Left colon (tissue), 2 donors: ENCODE data around the gene HSDL2. TPM values are rescaled to one million over a fixed set of nuclear protein-coding genes. Genes with fewer than 3 reads are reported as not detected.
"Not testable (repeated sequence)": the region's sequence is repeated elsewhere in the genome, so short reads cannot be mapped to it uniquely, and the experiment has no call there.

ENCODE experiments used
- ATAC-seq: fragments of 200-7000 bp; cut with Tn5 transposase; one replicate; pipeline ENCODE4 v1.9.1; 2020; ENCODE audit warnings: mild to moderate bottlenecking, moderate library complexity
- DNase-seq, 2 donors: peaks; one replicate each; pipeline ENCODE4 v3.0.0-alpha.2; 2020
- intact Hi-C, 2 donors: fragments of 100-400 bp; cut with DNase I in 1 of 2; cut with micrococcal nuclease in 1 of 2; formaldehyde crosslinking; loops; one replicate each; pipeline versions ENCODE4 v1.11.2 to v1.14.0; 2022; cut with DNase I, micrococcal nuclease
- total RNA-seq, 2 donors: library from RNA; stranded (reverse); fragmentation: NEBNext Ultra II Directional; extraction: Animal tissue kit (Norgen Biotek cat#: 25700); gene quantifications; one replicate each; pipeline ENCODE4 v1.2.1, GENCODE V29; 2021
- donor health status: DM: no; HTN: no; CAD: no.
- donor health status: DM: yes; HTN: yes; CAD: no.

Gene HSDL2
- total RNA-seq, 2 donors from 2014 or later = 41.1 to 54.4 TPM

DNA sequence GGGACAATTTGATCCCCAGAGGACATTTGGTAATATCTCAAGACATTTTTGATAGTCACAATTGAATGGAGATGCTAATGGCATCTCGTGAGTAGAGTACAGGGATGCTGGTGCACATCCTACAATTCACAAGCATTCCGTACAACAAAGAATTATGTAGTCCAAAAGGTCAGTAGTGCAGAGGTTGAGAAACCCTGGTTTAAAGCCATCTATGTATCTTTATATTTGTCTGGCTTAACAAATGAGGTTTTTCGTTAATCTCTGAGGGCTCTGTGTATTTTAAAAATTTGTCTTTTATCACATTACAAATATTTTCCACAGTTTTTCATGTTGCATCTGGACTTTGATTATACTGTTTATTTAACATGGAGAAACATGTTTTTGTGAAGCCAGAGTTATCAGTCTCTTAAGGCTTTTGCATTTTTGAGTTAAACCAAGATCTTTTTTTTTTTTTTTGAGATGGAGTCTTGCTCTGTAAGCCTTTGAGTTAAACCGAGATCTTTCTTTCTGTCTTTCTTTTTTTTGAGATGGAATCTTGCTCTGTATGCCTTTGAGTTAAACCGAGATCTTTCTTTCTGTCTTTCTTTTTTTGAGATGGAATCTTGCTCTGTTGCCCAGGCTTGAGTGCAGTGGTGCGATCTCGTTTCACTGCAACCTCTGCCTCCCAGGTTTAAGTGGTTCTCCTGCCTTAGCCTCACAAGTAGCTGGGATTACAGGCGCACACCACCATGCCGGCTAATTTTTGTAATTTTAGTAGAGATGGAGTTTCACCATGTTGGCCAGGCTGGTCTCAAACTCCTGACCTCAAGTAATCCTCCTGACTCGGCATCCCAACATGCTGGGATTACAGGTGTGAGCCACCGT, 2.8 kb downstream of the HSDL2 start:
- intact Hi-C loops = loop anchor here in 1 of 2 donors (5.0 kb wide), 1 partner anchor 50 kb away; the partner anchor contains the start of gene PTBP3
- no peak for ATAC-seq
- DNase-seq = no peak

DNA sequence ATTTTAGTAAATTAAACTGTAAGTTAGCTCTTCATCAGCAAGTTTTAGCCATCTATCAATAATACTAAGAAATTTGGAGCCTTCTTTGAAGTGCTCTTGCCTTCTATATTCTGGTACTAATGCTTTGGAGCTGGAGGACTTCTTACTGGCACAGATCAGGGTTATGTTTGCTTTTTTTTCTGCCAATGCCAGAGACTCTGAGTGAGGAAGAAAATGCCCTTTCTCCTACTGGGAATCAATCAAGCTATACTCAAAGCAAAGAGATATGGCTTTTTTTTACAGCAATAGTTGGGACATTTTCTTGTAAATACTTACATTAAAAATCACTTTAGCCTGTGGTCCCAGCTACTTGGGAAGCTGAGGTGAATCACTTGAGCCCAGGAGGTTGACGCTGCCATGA, 4.3 kb downstream of the HSDL2 start:
- intact Hi-C loops = loop anchor here in 1 of 2 donors (5.0 kb wide), 1 partner anchor 52 kb away; the partner anchor contains the start of gene PTBP3
- ATAC-seq (no peak), DNase-seq (no peak)

DNA sequence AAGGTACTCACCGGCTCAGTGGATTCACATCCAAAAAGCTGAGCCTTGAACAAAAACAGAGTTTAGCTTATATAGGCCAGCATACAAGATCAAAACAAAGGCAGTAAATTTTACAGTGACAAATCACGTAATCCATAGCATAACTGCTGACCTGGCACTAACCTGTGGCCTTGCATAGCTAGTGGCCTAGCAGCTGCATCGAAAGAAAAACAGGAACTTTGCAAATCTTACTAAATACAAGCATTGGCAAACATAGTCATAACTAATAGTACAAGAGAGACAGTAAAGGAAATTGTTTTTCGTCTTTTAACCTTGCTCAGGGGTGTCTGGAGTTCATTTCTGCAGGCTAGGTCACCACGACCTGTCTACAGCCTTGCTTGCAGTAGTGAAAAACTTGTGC, 4.8 kb downstream of the HSDL2 start:
- DNase-seq (no peak), ATAC-seq (no peak)
- intact Hi-C loops = loop anchor here in 1 of 2 donors (5.0 kb wide), 1 partner anchor 52 kb away; the partner anchor contains the start of gene PTBP3

DNA sequence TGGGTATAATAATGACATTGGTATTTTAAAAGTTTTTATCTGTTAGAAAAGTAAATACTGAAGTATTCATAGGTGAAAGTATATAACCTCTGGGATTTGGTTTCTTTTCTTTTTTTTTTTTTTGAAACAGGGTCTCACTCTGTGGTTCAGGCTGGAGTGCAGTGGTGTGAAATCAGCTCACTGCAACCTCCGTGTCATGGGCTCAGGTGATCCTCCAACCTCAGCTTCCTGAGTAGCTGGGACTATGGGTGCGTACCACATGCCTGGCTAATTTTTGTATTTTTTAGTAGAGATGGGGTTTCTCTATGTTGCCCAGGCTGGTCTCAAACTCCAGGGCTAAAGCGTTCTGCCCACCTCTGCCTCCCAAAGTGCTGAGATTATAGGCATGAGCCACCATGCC, 7.2 kb downstream of the HSDL2 start:
- ATAC-seq (no peak), DNase-seq (no peak)
- intact Hi-C loops = no loop called here

DNA sequence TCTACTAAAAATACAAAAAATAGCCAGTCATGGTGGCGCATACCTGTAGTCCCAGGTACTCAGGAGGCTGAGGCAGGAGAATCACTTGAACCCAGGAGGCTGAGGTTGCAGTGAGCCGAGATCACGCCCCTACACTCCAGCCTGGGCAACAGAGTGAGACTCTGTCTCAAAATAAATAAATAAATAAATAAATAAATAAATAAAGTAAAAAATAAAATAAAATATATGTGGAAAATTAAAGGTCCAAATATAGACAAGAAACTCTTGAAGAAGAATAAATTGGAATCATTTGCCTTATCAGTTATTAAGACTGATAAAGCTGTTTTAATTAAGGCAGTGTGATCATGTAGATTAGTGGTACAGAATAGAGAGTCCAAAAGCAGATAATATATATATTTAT, 10.0 kb downstream of the HSDL2 start:
- intact Hi-C loops = not testable (repeated sequence)

DNA sequence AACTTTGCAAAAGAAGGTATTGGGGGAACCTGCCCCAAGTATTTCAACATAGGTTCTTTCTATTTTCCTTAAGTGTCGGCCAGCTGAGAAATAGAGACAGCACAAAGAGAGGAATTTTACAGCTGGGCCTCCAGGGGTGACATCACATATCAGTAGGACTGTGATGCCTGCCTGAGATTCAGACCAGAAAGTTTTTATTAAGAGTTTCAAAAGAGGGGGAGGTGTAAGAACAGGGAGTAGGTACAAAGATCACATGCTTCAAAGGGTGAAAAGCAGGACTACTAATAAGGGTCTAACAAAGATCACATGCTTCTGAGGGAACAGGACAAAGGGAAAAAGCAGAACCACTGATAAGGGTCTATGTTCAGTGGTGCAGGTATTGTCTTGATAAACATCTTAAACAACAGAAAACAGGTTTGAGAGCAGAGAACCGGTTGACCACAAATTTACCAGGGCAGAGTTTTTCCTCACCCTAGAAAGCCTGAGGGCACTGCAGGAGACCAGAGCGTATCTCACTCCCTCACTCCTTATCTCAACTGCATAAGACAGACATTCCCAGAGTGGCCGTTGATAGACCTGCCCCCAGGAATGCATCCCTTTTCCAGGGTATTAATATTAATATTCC, 12.1 kb downstream of the HSDL2 start:
- intact Hi-C loops, DNase-seq, ATAC-seq: not testable (repeated sequence)

More for the DNA sequence above, 10.0 kb downstream of the HSDL2 start:
- ATAC-seq, DNase-seq: not testable (repeated sequence)

DNA sequence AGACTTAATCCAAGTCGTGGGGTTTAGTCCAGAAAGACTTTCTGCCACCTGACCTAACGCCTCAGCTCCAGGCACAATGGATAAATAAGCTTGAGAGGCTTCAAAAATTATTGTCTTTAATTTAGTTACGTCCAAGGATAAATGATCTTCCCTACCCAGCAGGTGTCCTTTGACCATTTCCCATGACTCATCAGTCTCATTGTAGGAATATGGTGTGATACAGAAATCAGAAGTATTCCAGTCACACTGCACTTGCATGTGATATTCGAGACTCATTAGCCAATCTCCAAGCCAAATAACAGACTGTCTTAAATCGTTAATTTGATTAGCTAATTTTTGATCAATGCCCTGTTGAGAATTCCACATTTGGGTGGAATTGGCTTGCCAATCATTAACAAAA, 13.2 kb downstream of the HSDL2 start:
- DNase-seq, ATAC-seq, intact Hi-C loops: not testable (repeated sequence)

DNA sequence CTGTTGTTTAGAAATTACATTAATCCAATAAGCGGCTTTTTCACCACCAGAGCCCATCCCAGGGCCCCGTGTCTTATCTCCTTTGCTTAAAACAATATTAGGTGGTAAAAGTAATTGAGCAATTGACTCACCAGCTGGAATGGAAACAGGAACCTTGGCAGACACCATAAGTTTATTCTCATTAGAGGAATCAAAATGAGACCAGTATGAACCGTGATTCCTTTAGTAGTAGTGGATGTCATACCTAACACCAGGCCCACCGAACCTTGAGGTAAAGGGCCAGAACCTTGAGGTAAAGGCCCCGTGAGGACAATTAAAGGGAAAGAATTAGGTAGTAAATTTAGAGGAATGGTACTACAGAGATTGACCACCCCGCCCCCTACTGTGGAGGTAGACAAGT, 16.5 kb downstream of the HSDL2 start:
- DNase-seq (no peak), ATAC-seq (no peak)
- intact Hi-C loops = no loop called here

DNA sequence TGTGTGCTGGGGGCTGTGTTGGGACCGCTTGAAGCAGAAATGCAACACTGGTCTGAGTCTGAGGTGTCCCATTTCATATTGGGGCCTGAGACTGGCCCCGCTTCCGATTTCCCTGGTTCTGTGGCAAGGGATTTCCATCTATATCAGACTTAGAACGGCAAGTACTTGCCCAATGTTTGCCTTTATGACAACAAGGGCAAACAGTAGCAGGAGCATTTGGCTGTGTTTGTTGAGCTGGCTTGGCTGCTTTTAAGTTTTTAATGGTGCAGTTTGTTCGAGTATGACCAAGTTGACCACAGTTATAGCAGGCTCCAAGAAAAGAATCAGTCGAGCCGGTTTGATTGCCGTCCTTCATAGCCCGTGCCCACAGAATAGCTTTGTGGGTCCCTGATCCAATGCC, 17.0 kb downstream of the HSDL2 start:
- ATAC-seq = no peak
- DNase-seq = no peak
- intact Hi-C loops = no loop called here

DNA sequence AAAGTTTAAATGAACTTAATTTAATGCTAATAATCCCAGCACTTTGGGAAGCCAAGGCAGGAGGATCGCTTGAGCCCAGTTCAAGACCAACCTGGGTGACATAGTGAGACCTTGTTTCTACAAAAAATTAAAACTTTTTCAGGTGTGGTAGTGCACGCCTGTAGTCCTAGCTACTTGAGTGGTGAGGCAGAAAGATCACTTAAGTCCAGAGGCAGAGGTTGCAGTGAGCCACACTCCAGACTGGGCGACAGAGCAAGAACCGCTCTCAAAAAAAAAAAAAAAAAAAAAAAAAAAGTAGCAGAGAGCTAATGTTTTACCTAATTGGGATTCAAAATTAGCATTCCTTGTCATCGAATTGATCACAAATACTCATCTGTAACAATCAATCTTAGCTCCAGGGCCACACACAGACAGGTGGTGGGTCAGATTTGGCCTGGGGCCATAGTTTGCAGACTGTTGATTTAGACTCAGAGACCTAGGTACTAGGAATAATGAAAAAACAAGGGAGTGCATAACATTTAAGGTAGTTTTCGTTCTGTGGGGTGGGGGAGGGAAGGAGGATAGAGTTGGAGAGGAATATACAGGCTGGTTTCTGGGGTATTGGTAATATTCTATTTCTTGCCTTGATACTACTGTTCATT, 21.4 kb downstream of the HSDL2 start:
- ATAC-seq (no peak), DNase-seq (no peak)
- intact Hi-C loops = no loop called here

DNA sequence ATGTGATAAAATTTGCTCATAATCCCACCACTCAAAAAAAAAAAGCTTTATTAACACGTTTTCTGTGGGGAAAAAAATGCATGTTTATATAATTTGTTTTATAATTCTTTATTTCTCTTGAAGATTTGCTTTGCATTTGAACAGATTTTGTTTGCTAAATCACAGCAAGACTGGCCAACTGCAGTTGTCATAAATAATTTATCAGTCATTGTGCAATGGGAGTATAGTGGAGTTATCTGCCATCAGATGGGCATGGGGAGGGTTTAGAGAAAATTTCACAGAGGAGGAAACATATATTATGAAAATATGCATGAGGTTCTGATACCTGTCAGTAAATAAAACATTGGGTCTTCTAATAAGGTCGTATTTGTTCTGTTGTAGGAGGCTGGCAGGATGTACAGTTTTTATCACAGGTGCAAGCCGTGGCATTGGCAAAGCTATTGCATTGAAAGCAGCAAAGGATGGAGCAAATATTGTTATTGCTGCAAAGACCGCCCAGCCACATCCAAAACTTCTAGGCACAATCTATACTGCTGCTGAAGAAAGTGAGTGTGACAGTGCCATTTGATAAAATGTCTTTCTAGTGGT, 23.8 kb downstream of the HSDL2 start:
- intact Hi-C loops = no loop called here
- DNase-seq (no peak), ATAC-seq (no peak)

DNA sequence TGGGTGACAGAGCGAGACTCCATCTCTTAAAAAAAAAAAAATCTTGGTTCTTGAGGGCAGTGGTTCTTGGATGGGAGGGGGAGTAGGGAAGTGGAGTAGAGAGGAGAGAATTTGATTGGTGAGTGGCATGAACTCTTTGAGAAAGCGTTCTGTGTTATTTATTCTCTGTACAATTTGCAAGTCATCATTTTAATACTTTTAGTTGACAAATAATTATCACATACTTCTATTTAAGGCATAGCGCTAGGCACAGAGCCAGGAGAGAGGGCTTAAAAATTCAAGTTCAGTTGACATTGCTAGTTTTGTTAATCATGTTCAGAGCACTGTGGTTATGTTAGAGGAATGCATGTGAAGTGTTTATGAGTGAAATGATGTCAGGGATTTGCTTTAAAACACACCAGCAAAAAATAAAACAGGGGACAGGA, 24.6 kb downstream of the HSDL2 start:
- no peak for ATAC-seq
- intact Hi-C loops = no loop called here
- DNase-seq = no peak

DNA sequence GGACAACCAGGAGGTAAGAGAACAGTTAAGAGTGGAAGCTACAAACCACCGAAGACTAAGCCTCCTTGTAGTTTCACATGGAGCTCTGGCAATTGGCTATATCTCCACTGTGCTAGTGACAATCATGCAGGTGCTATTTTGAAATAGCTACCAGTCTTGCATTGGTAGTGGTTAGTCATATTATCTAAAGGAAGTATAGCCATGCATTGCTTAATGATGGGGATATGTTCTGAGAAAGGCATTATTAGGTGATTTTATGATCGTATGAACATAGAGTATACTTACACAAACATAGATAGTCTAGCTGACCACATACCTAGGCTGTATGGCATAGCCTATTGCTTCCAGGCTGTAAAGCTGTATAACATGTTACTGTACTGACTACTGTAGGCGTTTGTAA, 28.4 kb downstream of the HSDL2 start:
- intact Hi-C loops = no loop called here
- ATAC-seq (no peak), DNase-seq (no peak)

DNA sequence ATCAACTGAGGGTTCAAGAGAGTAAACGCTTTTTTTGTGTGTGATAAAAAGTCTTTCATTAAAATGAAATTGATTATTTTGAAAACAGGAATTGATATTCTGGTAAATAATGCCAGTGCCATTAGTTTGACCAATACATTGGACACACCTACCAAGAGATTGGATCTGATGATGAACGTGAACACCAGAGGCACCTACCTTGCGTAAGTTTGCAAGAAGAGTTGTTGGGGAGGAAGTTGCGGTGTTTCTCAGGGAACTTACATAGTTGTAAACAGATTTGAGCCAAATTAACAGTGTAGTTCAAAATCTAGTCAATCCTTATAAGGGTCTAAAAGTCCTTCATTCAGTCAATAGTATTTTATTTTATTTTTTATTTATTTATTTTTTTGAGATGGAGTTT, 28.9 kb downstream of the HSDL2 start:
- intact Hi-C loops = no loop called here
- DNase-seq (no peak), ATAC-seq (no peak)

DNA sequence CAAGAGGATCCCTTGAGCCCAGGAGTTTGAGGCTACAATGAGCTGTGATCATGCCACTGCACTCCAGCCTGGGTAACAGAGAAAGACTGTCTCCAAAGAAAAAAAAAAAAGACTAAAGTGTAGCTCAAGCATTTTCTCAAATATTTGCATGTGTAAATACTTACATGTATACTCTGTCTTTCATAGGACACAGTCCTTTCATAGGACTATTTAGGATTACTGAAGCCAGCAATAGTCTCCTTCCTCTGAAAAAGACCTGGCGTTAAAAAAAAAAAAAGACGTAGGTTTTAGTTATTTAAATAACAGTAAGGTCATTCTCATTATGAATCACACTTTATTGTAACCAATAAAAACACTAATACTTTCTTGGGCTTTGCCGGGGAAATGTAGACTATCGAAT, 29.9 kb downstream of the HSDL2 start:
- DNase-seq (no peak), ATAC-seq (no peak)

DNA sequence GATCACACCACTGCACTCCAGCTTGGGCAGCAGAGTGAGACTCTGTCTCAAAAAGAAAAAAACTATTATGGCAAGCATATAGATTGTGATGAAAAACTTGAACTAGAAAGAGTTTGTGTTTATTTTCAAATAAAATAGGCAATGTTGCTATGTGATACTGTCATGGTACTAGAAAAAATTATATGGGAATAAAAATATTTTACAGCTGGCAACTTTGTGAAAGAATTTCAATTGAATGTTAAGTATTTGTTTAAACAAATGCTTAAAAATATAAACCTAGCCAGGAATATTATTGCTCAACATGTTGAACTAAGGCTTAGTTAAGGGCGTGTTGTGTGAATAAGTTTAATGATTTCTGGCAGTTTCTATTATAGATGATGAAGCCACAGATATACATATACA, 31.7 kb downstream of the HSDL2 start:
- intact Hi-C loops = no loop called here
- ATAC-seq (no peak), DNase-seq (no peak)

More for the DNA sequence above, 29.9 kb downstream of the HSDL2 start:
- intact Hi-C loops = no loop called here

DNA sequence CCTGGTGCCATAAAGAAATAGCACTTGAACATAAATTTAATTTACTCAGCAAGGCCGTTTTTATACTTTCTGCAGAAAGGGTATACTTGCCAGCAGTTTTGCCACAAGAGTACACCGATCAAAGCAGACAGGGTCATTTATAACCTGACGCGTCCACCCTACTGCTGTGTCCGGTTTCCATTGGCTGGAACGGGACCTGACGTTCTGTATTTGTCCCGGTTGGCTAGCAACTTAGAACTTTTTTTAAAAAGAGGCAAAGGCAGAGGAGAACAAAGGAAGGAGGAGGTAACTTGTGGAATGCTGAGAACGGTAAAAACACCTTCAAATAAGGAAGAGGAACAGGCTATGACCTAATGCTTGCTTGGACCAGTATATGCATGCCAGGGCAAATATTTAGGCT, 33.8 kb downstream of the HSDL2 start:
- ATAC-seq, DNase-seq, intact Hi-C loops: not testable (repeated sequence)

DNA sequence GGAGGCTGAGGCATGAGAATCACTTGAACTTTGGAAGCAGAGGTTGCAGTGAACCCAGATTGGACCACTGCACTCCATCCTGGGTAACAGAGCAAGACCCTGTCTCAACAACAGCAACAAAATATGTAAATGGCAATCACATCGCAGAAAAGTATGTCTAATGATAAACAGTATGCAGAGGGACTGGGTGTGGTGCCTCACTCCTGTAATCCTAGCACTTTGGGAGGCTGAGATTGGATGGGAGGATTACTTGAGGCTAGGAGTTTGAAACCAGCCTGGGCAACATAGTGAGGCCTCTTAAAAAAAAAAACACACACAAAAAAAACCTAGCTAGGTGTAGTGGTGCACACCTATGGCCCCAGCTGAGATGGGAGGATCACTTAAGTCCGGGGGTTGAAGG, 40.3 kb downstream of the HSDL2 start:
- intact Hi-C loops = no loop called here
- DNase-seq (no peak), ATAC-seq (no peak)

DNA sequence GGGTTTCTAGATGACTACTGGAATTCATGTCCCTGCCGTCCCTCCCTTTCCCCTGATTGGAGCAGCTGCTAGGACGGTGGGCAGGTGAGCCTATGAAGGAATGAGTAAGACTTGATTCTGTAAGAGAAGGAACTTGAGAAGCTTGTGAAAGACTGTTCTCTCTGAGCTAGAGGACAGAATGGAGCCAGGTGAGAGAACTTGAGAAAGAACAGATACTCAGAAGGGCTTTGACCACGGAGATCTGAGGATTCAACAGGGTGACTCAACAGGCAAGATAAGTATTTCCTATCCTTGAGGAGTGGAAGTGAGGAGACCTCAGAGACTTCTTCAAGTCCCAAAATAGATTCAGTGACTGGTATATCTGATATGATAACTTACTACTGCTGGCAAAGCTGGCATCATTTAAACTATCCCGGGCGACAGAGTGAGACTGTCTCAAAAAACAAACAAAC, 41.9 kb downstream of the HSDL2 start:
- intact Hi-C loops = no loop called here
- DNase-seq (no peak), ATAC-seq (no peak)
